ENCODE measurements around the gene ZFAND2B.
A peak's percentile ranks its signal among the peaks of the same experiment; 100 is the strongest.

The ZFAND2B gene

GRCh38 chr2:219221957-219222518, 15.5 kb downstream of the ZFAND2B start:
- no peak for DNase-seq

DNA sequence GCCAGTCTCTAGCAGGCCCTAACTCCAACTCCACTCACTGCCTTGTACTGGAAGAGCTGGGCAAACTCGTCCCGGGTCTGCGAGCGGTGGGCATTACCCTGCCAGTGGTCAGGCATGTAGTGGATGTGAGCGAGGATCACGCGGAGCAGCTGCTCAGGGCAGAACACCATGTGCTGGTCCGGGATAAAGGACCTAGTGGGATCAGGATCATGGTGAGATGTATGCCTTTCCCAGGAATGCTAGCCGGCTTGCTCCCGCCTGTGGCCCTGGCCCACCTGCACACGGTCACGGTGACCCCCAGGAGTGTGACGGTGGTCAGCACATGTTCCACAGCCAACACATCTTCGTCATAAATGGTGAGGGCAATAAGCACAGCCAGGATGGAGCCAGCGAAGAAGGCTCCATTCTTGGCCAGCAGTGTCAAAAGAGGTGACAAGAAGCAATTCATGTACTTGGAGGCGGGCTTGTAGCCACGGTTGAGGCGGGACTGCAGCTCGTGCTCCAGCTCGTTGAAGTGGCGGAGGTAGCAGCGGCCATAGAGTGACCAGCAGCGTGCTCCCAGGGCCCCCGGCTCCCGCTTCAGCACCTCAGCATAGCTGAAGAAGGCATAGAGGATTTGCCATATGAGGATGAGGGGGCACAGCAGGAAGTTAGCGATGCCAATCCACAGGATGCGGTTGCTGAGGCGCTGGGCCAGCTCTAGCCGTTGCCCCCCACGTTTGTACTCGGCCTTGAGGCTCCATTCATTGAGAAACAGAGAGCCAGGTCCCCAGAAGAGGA, 17.4 kb downstream of the ZFAND2B start:
- no peak for DNase-seq

- DNase-seq = no peak
These were observed 18.8 kb downstream of the ZFAND2B start for GRCh38 chr2:219225350-219225749.

- no peak for DNase-seq
These were observed 21.7 kb downstream of the ZFAND2B start for GRCh38 chr2:219228041-219228910.

DNA sequence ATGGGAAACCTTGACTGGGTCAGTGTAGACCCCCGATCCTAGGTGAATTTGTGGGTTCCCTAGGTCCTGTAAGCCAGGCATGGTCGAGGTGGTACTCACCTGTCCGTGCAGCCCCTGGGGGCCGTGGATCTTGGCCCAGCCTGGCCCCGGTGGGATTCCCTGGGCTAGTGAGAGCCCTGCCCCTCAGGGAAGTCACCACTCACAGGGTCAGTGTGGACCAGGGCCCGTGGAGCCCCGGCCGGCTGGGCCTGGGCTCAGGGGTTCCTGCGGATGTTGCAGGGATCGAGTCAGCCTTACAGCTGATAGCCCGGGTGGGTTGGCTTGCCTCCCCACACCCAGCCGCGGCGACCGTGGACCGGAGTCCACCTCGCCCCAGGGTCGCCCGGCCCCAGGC, 22.3 kb downstream of the ZFAND2B start:
- no peak for DNase-seq

DNA sequence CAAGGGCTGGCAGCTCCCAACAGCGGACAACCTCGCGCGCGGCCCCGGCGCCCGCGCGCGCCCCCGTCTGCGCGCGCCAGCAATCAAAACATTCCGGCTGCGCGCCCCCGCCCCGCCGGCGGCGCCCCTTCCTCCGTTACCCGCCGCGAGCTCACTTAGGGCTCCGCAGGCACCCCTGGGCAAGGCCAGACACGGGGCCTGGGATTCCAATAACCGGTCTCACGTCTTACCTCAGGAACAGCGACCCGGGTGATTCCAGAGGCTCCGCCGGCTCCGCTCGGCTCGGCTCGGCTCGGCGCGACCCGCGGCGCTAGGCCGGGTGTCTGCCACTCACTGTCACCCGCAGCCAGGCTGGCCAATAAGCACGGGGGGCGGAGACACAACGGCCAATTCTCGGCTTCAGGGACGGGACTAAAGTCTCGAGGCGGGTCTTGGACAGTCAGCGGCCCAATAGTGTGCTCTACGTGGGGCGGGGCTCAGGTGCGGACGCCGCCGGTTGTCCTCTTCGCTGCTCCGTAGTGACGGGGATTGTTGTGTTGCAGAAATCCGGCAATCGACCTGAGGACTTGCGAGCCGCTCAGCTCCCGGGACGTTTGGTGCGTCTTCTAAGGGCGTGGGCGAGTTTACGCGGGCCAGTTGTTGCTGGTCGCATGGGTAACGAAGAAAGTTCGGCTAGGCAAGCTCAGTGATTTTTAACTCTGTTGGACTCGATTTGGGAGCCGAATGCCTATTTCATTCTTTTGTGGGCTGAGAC, 22.9 kb downstream of the ZFAND2B start, which contains the start of the genes ANKZF1 and ATG9A:
Gene ANKZF1, plus strand, starts transcription at position 502 of the 754 bp plus-strand sequence. CDS start 452 bp downstream, outside the sequence.
Gene ATG9A, minus strand, starts transcription at position 332 of the 754 bp plus-strand sequence. CDS start 1,612 bp downstream, outside the sequence.
- peak; percentile 99 for DNase-seq

DNA sequence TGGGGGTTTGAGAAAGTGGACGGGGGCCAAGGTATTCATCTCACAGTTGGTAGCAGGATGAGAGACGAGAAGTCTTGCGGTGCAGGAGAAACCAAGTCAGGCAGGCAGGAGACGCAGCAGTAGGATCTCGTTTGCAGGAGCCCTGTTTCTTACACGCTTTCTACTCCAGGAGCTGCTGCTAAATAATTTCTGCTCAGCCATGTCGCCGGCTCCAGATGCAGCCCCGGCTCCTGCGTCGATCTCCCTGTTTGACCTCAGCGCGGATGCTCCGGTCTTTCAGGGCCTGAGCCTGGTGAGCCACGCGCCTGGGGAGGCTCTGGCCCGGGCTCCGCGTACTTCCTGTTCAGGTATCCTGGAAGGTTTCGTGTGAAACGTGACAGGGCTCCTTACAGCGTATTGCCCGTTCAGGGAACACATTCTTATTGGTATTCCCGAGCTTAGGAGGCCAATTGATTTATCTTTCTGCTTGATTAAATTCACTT, 23.5 kb downstream of the ZFAND2B start:
- peak; percentile 35 for DNase-seq

DNA sequence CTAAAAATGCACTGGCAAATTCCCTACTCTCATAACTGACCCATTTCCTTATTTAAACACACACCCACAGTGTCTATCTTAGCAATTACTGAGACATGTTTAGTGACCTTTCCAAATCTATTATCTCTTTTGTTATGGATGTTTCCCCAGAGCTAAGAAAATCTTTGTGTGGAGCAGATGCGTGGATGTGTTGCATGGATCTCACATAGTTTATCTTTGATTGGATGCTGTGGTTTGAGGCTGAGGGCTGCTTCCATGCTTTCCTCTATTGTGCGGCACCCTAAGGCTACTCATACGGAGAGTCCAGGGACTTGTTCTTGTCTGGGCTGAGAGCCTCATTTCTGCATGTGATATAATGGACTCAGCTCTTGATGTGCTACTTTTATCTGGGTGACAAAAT, 27.7 kb downstream of the ZFAND2B start:
- DNase-seq = no peak

GRCh38 chr2:219243291-219243761, 36.7 kb downstream of the ZFAND2B start:
- no peak for DNase-seq

DNA sequence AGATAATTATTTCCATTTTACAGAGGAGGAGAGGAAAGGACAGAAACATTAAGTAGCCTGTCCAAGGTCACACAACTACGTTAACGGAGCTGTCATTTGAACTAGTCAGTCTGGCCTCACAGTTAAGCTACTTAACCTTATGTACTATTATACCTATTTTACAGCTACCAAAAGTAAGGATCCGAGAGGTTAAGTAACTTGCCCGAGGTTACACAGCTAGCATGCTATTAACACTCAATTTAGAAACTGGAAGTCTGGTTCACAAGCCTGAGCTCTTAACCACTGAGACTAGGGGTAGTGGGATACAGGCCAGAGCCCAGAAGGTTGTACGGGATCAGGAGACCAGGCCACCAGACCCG, 38.2 kb downstream of the ZFAND2B start:
- DNase-seq = no peak

- DNase-seq = peak; percentile 88
These were observed 38.7 kb downstream of the ZFAND2B start, which contains the start of the genes GLB1L and STK16 for GRCh38 chr2:219245148-219245898. GLB1L (minus strand) TSS chr2:219245444; CDS start chr2:219243573, 1,871 bp downstream. STK16 (plus strand) TSS chr2:219245479; CDS start chr2:219246000, 521 bp downstream.

DNA sequence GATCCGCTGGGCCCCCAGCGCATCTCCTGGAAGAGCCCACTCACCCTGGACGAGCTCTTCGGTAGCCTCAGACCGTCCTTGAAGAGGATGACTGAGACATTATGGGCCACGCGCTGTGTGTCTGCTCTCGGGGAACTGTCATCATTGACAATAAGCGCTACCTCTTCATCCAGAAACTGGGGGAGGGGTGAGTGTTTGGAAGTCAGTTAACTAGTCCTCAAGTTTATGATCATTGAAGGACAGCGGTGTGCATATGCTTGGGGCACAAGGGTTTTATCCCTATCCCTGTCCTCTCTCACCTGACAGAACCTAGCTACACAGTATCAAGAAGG, 39.3 kb downstream of the ZFAND2B start:
- DNase-seq = no peak

GRCh38 chr2:219246559-219246958, 40.0 kb downstream of the ZFAND2B start:
- no peak for DNase-seq

DNA sequence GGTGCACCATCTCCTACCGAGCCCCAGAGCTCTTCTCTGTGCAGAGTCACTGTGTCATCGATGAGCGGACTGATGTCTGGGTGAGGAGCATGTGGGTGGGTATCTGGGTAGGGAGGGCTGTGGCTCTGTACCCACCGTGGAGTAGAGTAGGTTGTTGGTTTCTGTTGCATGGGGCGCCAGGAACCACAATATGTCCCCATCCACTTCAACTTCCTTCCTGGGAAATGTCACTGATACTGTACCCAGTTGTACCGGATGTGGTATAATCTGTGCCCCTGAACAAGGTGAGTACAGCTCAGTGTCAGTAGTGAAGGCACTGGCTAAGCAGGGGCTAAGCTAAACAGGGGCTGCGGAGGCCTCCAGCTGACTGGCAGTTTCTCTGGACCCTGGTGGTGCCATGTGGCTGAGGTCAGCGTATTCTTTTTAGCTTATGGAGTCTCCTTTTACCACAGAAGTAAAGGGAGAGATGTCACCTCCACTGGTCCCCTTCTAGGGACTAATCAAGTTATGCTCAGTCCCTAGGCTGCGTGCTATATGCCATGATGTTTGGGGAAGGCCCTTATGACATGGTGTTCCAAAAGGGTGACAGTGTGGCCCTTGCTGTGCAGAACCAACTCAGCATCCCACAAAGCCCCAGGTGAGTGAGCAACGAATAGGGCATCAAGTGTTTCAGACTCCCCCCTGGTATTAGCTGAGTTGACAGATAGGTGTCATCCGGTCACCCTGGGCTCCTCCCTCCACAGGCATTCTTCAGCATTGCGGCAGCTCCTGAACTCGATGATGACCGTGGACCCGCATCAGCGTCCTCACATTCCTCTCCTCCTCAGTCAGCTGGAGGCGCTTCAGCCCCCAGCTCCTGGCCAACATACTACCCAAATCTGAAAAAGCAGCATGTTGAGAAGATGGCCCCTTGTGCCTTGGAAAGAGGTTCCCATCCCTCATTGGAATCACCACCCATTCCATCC, 41.4 kb downstream of the ZFAND2B start:
- DNase-seq = peak; percentile 80

GRCh38 chr2:219248845-219249202, 42.2 kb downstream of the ZFAND2B start:
- no peak for DNase-seq

GRCh38 chr2:219249203-219249980, 42.8 kb downstream of the ZFAND2B start:
- peak; percentile 65 for DNase-seq

- DNase-seq = no peak
These were observed 43.6 kb downstream of the ZFAND2B start for GRCh38 chr2:219250049-219250781.

DNA sequence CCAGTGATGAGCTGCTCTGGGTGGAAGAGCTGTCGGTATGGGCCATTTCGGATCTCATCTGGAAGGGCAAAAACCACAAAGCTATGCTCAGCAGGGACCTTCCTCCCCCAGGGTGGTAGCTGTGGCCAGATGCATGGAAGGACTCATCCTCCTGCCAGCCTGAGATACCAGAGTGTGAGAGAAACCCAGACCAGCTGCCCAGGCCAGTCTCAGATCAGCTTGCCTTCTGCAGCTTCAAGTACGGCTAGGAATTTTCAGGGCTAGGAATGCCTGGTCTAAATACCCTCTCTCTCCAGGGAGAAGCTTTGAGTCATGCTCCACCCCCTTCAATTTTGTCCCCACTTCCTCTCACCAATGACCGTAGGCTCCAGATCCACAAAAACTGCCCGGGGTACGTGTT, 45.1 kb downstream of the ZFAND2B start:
- no peak for DNase-seq

GRCh38 chr2:219252084-219252483, 45.5 kb downstream of the ZFAND2B start:
- DNase-seq = peak; percentile 25
